HepG2 (cell line): ENCODE data around the gene SLC27A1. TPM values are rescaled to one million over a fixed set of nuclear protein-coding genes. Genes with fewer than 3 reads are reported as not detected.

ENCODE experiments used
- ATAC-seq: fragments of 200-7000 bp; cut with Tn5 transposase; 3 replicates; pipeline ENCODE4 v1.9.1; 2020; ENCODE audit warnings: mild to moderate bottlenecking, moderate library complexity
- BruUV-seq: library from RNA; stranded (reverse); fragments of 400-500 nt; replicated peaks from 2 replicates; lab custom pipeline; 2021; lab: Mats Ljungman, UMichigan
- CTCF ChIA-PET: fragments of 300-600 bp; formaldehyde crosslinking; extraction: SDS; loops from one replicate; lab custom pipeline; 2021; ENCODE audit warnings: low total read pairs, inconsistent platforms, low intra/inter-chr PET ratio; lab: Yijun Ruan, JAX
- POLR2A ChIA-PET: fragments of 350-600 bp; sonication (Branson Sonifier 250); formaldehyde crosslinking; loops from one replicate; lab custom pipeline; 2020; ENCODE audit warnings: antibody characterized with exemption, inconsistent platforms; lab: Yijun Ruan, JAX
- DNase-seq: peaks from one replicate; pipeline ENCODE4 v3.0.0-alpha.2; 2015; ENCODE audit warnings: low spot score
- FAIRE-seq: peaks from 3 replicates; lab custom pipeline; 2011; peaks lifted over from hg19 to GRCh38; lab: Jason Lieb, UNC
- H2AFZ ChIP-seq: one replicate; pipeline ENCODE4 v1.6.1; 2011; ENCODE audit warnings: low read length, inconsistent platforms
- H3K27ac ChIP-seq: fragments of 300-600 bp; 3 replicates; pipeline ENCODE4 v1.8.0; 2011; ENCODE audit warnings: mixed run types, mild to moderate bottlenecking, mixed read lengths, low read length, inconsistent platforms; ENCODE audit not compliant: insufficient read depth; ENCODE audit errors: extremely low read length
- H3K27me3 ChIP-seq, 2 experiments: fragments of 200-600 bp in 1 of 2; 2 replicates in 1 of 2; 3 replicates in 1 of 2; pipeline versions ENCODE4 v1.6.0 to v1.8.0; 2011; ENCODE audit warnings: low read length in 2 of 2, mild to moderate bottlenecking in 2 of 2, moderate library complexity in 2 of 2, inconsistent platforms in 1 of 2; ENCODE audit not compliant: insufficient read depth in 2 of 2, control insufficient read depth in 1 of 2
- H3K36me3 ChIP-seq, 2 experiments: fragments of 200-600 bp in 1 of 2; replicated peaks in 1 of 2; 2 replicates in 1 of 2; 3 replicates in 1 of 2; pipeline versions ENCODE4 v1.5.1 to v1.8.0; 2011; ENCODE audit warnings: low read length in 2 of 2, inconsistent platforms in 1 of 2; ENCODE audit not compliant: insufficient read depth in 2 of 2, control insufficient read depth in 1 of 2
- H3K4me1 ChIP-seq: 2 replicates; pipeline ENCODE4 v1.5.1; 2012; ENCODE audit warnings: low read length, inconsistent platforms; ENCODE audit not compliant: insufficient read depth
- H3K4me2 ChIP-seq: 2 replicates; pipeline ENCODE4 v1.6.0; 2011; ENCODE audit warnings: low read depth, low read length, inconsistent platforms
- H3K4me3 ChIP-seq, 3 experiments: fragments of 200-600 bp in 1 of 3; sonication (generic), shearing (Covaris generic) in 1 of 3; replicated peaks in 1 of 3; 2 replicates each; pipeline ENCODE4 v1.5.1; 2011 to 2016; ENCODE audit warnings: low read length in 3 of 3, inconsistent platforms in 2 of 3, low read depth in 2 of 3, mild to moderate bottlenecking in 2 of 3, control low read depth in 1 of 3, mixed read lengths in 1 of 3; ENCODE audit not compliant: insufficient read depth in 1 of 3
- H3K79me2 ChIP-seq: one replicate; pipeline ENCODE4 v1.6.1; 2011; ENCODE audit warnings: low read length, inconsistent platforms; ENCODE audit not compliant: insufficient read depth
- H3K9ac ChIP-seq: 2 replicates; pipeline ENCODE4 v1.6.0; 2011; ENCODE audit warnings: mild to moderate bottlenecking, low read depth, low read length, inconsistent platforms; ENCODE audit not compliant: insufficient read depth
- H3K9me3 ChIP-seq: 2 replicates; pipeline ENCODE4 v1.5.1; 2012; ENCODE audit warnings: mild to moderate bottlenecking, low read length
- H4K20me1 ChIP-seq: 2 replicates; pipeline ENCODE4 v1.6.0; 2011; ENCODE audit warnings: inconsistent platforms, mild to moderate bottlenecking, low read length, moderate library complexity; ENCODE audit not compliant: insufficient read depth
- CCDC6 ChIP-seq: sonication (generic); formaldehyde crosslinking; IDR thresholded peaks from 2 replicates; pipeline ENCODE4 v1.8.1; 2022; ENCODE audit warnings: mild to moderate bottlenecking, missing genetic modification reagents, moderate library complexity
- HBP1 ChIP-seq: IDR thresholded peaks from 2 replicates; pipeline ENCODE4 v1.6.1; 2016; ENCODE audit warnings: low read depth, control low read depth
- HMGA1 ChIP-seq: sonication (generic); formaldehyde crosslinking; conservative IDR thresholded peaks from 2 replicates; pipeline ENCODE4 v1.4.0; 2020; ENCODE audit warnings: missing genetic modification reagents
- PTBP1 ChIP-seq: fragments of 200-400 bp; formaldehyde crosslinking; IDR thresholded peaks from 2 replicates; pipeline ENCODE4 v1.6.1; 2018; ENCODE audit warnings: low read length, low read depth; ENCODE audit not compliant: poor library complexity, severe bottlenecking
- RBFOX2 ChIP-seq: fragments of 200-400 bp; formaldehyde crosslinking; IDR thresholded peaks from 2 replicates; pipeline ENCODE4 v1.6.1; 2017; ENCODE audit warnings: low read depth, mild to moderate bottlenecking, low read length
- RNF2 ChIP-seq: fragments of 450-650 bp; conservative IDR thresholded peaks from 2 replicates; pipeline ENCODE4 v1.6.1; 2016; ENCODE audit warnings: low read depth
- ZBTB25 ChIP-seq: IDR thresholded peaks from 2 replicates; pipeline ENCODE4 v1.6.1; 2018; ENCODE audit warnings: missing genetic modification reagents
- ZEB1 ChIP-seq: IDR thresholded peaks from 2 replicates; pipeline ENCODE4 v1.6.1; 2012; ENCODE audit warnings: mild to moderate bottlenecking, low read depth, inconsistent platforms; ENCODE audit not compliant: insufficient replicate concordance
- ZNF263 ChIP-seq: sonication (generic); formaldehyde crosslinking; IDR thresholded peaks from 2 replicates; pipeline ENCODE4 v1.4.0; 2020; ENCODE audit warnings: missing genetic modification reagents
- ZNF318 ChIP-seq: sonication (generic); formaldehyde crosslinking; IDR thresholded peaks from 2 replicates; pipeline ENCODE4 v1.4.0; 2020; ENCODE audit warnings: mild to moderate bottlenecking, missing genetic modification reagents
- ZNF432 ChIP-seq: sonication (generic); formaldehyde crosslinking; IDR thresholded peaks from 2 replicates; pipeline ENCODE4 v1.5.0; 2020; ENCODE audit warnings: missing genetic modification reagents, mild to moderate bottlenecking, borderline replicate concordance
- ZNF790 ChIP-seq: sonication (generic); formaldehyde crosslinking; IDR thresholded peaks from 2 replicates; pipeline ENCODE4 v1.8.0; 2022; ENCODE audit warnings: missing genetic modification reagents, mild to moderate bottlenecking, borderline replicate concordance
- ZSCAN25 ChIP-seq: sonication (generic); formaldehyde crosslinking; IDR thresholded peaks from 2 replicates; pipeline ENCODE4 v1.8.0; 2022; ENCODE audit warnings: mild to moderate bottlenecking, missing genetic modification reagents
- WGBS: methylation state at CpG from one replicate; pipeline ENCODE4 v1.1.6; 2017; ENCODE audit warnings: low lambda C conversion rate; 5-methylcytosine and 5-hydroxymethylcytosine counted together
- in situ Hi-C: cut with HindIII; loops from 2 replicates; pipeline ENCODE4 v1.10.0; 2017; ENCODE audit warnings: low pct_unique_long_range_greater_than_20kb; ENCODE audit not compliant: extremely low pct_ligation_motif_present
- intact Hi-C: fragments of 100-400 bp; cut with micrococcal nuclease; formaldehyde crosslinking; loops from one replicate; pipeline ENCODE4 v1.10.0; 2022; ENCODE audit not compliant: unreplicated experiment
- polyA plus RNA-seq, 8 experiments: library from polyadenylated mRNA; depleted of rRNA in 3 of 8; stranded (reverse) in 7 of 8; unstranded in 1 of 8; fragments of >200 nt; fragmentation: Illumina TruSeq in 4 of 8; extraction: Trizol in 4 of 8; gene quantifications; 2 replicates each; pipeline versions ENCODE4 v1.2.1 to v1.2.3, GENCODE V29; 2011 to 2016; ENCODE audit warnings: low read depth in 4 of 8, missing spikeins in 1 of 8, mixed read lengths in 1 of 8; ENCODE audit not compliant: insufficient read depth in 1 of 8
- total RNA-seq, 5 experiments: library from RNA; depleted of rRNA; stranded (reverse); fragments of >200 nt; fragmentation: Illumina TruSeq; extraction: Trizol; gene quantifications; 2 replicates each; pipeline ENCODE4 v1.2.3, GENCODE V29; 2016; ENCODE audit warnings: low read depth in 1 of 5

SLC27A1 gene
- total and polyA plus RNA-seq, 2 of the 13 experiments (the other 11 are each of a cell fraction or from before 2014, with no cell fraction given) = 4.1 to 8.8 TPM

GRCh38 chr19:17479325-17479791 lies 9.0 kb downstream of the SLC27A1 start:
- Histone ChIP-seq H3K36me3 (peaks cover 0 to under 1% of the 10 kb centered on the region in 2 experiments; a peak in 1 of 5 replicates), H3K79me2 (peaks cover 2% of the 10 kb centered on the region), H3K9me3 (no peaks in the 10 kb centered on the region), H3K4me2 (no peak overlapping the region), H2AFZ (no peak overlapping the region), H3K27me3 (no peaks in the 10 kb centered on the region; a peak in 1 of 5 replicates), H3K27ac (no peak overlapping the region), H4K20me1 (no peaks in the 10 kb centered on the region), H3K4me1 (peaks cover 41% of the 10 kb centered on the region), H3K4me3 (no peak overlapping the region), H3K9ac (no peak overlapping the region)
- intact Hi-C loops = no loop called here
- in situ Hi-C loops = no loop called here
- no TSS peak for BruUV-seq
- CTCF ChIA-PET = no interaction called here
- 87% methylated on average over 6 of the region's 6 CpGs for WGBS
- ATAC-seq (no peak), DNase-seq (no peak), FAIRE-seq (no peak)
- POLR2A ChIA-PET = no interaction called here
- TF ChIP-seq HMGA1 (CRISPR knock-in tag) (no peak), ZNF790 (CRISPR knock-in tag) (no peak), HBP1 (CRISPR knock-in tag) (no peak), ZNF432 (CRISPR knock-in tag) (no peak), RNF2 (no peak), RBFOX2 (no peak), ZEB1 (no peak), ZNF318 (no peak), ZSCAN25 (CRISPR knock-in tag) (no peak), ZBTB25 (no peak), ZNF263 (no peak), PTBP1 (no peak), CCDC6 (CRISPR knock-in tag) (no peak)
